AG10803 (cell line): Measurements from ENCODE around the gene DHTKD1.

Experiments
- DNase-seq: peaks from one replicate; pipeline ENCODE4 v3.0.0; 2010; ENCODE audit warnings: low read depth
- H3K4me3 ChIP-seq: 2 replicates; pipeline ENCODE4 v1.5.1; 2011; ENCODE audit warnings: mild to moderate bottlenecking, low read length, control low read depth
- CTCF ChIP-seq: conservative IDR thresholded peaks from 2 replicates; pipeline ENCODE4 v1.5.1; 2011; ENCODE audit warnings: mild to moderate bottlenecking, low read length, control low read depth, inconsistent platforms

DHTKD1 gene

GRCh38 chr10:12048547-12048946 lies 20.2 kb upstream of the DHTKD1 start:
- no peak for TF ChIP-seq CTCF
- DNase-seq: no peak
- H3K4me3 ChIP-seq: no peak overlapping the region

GRCh38 chr10:12050528-12050927 lies 18.2 kb upstream of the DHTKD1 start:
- no peak for TF ChIP-seq CTCF
- no peak overlapping the region for H3K4me3 ChIP-seq
- no peak for DNase-seq

- no peak for TF ChIP-seq CTCF
- no peak overlapping the region for H3K4me3 ChIP-seq
- no peak for DNase-seq
Observed at GRCh38 chr10:12051241-12051640, 17.5 kb upstream of the DHTKD1 start.

- no peak for DNase-seq
- TF ChIP-seq CTCF: no peak
- H3K4me3 ChIP-seq: no peak overlapping the region
Observed at GRCh38 chr10:12055732-12056131, 13.0 kb upstream of the DHTKD1 start.

- H3K4me3 ChIP-seq: no peak overlapping the region
- no peak for TF ChIP-seq CTCF
- no peak for DNase-seq
Observed at GRCh38 chr10:12056748-12057147, 12.0 kb upstream of the DHTKD1 start.

GRCh38 chr10:12061124-12061523 lies 7.6 kb upstream of the DHTKD1 start:
- no peak for DNase-seq
- TF ChIP-seq CTCF: no peak

GRCh38 chr10:12062754-12063482 lies 5.8 kb upstream of the DHTKD1 start:
- TF ChIP-seq CTCF: no peak
- DNase-seq: no peak
- H3K4me3 ChIP-seq: no peak overlapping the region

More at GRCh38 chr10:12061124-12061523, 7.6 kb upstream of the DHTKD1 start:
- no peak overlapping the region for H3K4me3 ChIP-seq
